ENCODE results near the gene HOXC4. TPM values are rescaled to one million over a fixed set of nuclear protein-coding genes. Genes with fewer than 3 reads are reported as not detected.

HOXC4 gene
- total RNA-seq, 1 donor from 2014 or later = 2.8 TPM

- no peak for TF ChIP-seq CTCF (conservative IDR thresholded peaks at IDR 0.05; ENCODE audit: low read depth, low read length)
- peak overlapping the region; percentile 61 for H3K4me3 ChIP-seq (ENCODE audit: low read depth, low read length)
- no peak for DNase-seq (ENCODE audit: low read depth)
Measured at GRCh38 chr12:54011665-54012532, 41.7 kb upstream of the HOXC4 start.

- no peak overlapping the region for H3K4me3 ChIP-seq (ENCODE audit: low read depth, low read length)
- TF ChIP-seq CTCF (conservative IDR thresholded peaks at IDR 0.05; ENCODE audit: low read depth, low read length) = peak; percentile 32
- DNase-seq (ENCODE audit: low read depth) = no peak
Measured at GRCh38 chr12:54012631-54013409, 40.8 kb upstream of the HOXC4 start.

GRCh38 chr12:54014377-54015017 is 39.1 kb upstream of the HOXC4 start:
- no peak for DNase-seq (ENCODE audit: low read depth)
- no peak for TF ChIP-seq CTCF (conservative IDR thresholded peaks at IDR 0.05; ENCODE audit: low read depth, low read length)
- peak overlapping the region; percentile 39 for H3K4me3 ChIP-seq (ENCODE audit: low read depth, low read length)

GRCh38 chr12:54015018-54015931 is 38.4 kb upstream of the HOXC4 start:
- no peak overlapping the region for H3K4me3 ChIP-seq (ENCODE audit: low read depth, low read length)
- TF ChIP-seq CTCF (conservative IDR thresholded peaks at IDR 0.05; ENCODE audit: low read depth, low read length) = no peak
- no peak for DNase-seq (ENCODE audit: low read depth)

GRCh38 chr12:54016051-54016450 is 37.6 kb upstream of the HOXC4 start:
- no peak for TF ChIP-seq CTCF (conservative IDR thresholded peaks at IDR 0.05; ENCODE audit: low read depth, low read length)
- H3K4me3 ChIP-seq (ENCODE audit: low read depth, low read length) = peak overlapping the region; percentile 84
- no peak for DNase-seq (ENCODE audit: low read depth)

GRCh38 chr12:54016478-54016964 is 37.1 kb upstream of the HOXC4 start:
- no peak for TF ChIP-seq CTCF (conservative IDR thresholded peaks at IDR 0.05; ENCODE audit: low read depth, low read length)
- H3K4me3 ChIP-seq (ENCODE audit: low read depth, low read length) = peak overlapping the region; percentile 84
- DNase-seq (ENCODE audit: low read depth) = no peak

Measured in epithelial cell of proximal tubule (primary cell).